GM21367 (cell line): ENCODE results near the gene STK32B.

Source experiments
- ATAC-seq: cut with Tn5 transposase; IDR thresholded peaks from one replicate; pipeline ENCODE4 v1.9.1; 2021; ENCODE audit not compliant: unreplicated experiment

STK32B gene

DNA sequence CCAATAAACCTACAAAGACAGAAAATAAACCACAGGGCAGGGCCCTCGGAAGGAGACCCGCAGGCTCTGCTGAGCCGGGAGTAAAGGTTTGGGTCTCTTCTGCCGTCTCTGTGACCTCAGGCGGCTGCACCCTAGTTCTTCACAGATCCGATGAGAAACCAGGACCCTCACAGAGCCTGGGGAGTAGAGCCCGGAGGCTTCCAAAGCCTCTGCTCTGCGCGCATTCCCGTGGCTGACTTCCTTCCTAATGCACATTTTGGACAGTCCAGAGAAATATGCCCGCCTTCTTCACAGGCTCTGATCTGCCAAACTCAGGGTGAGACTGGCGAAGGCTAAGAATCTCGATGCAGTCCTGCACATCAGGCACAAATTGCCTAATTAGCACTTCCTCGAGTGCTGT, 411.6 kb downstream of the STK32B start:
- ATAC-seq: no peak

DNA sequence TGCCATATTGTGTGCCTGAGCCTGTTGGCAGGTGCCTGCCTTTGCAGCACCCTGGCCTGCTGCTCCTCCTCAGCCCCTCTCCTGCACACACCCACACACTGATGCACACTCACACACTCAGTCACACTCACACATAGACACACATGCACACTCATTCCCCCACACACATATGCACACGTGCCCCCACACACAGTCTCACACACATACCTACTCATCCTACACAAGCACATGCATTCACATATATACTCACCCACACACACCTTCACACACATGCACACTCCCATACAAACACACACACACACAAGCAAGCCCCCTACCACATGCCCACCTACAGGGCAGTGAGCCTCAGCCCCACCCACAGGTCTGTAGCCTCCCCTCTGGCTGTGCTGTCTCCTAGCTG, 412.1 kb downstream of the STK32B start:
- ATAC-seq: no peak

DNA sequence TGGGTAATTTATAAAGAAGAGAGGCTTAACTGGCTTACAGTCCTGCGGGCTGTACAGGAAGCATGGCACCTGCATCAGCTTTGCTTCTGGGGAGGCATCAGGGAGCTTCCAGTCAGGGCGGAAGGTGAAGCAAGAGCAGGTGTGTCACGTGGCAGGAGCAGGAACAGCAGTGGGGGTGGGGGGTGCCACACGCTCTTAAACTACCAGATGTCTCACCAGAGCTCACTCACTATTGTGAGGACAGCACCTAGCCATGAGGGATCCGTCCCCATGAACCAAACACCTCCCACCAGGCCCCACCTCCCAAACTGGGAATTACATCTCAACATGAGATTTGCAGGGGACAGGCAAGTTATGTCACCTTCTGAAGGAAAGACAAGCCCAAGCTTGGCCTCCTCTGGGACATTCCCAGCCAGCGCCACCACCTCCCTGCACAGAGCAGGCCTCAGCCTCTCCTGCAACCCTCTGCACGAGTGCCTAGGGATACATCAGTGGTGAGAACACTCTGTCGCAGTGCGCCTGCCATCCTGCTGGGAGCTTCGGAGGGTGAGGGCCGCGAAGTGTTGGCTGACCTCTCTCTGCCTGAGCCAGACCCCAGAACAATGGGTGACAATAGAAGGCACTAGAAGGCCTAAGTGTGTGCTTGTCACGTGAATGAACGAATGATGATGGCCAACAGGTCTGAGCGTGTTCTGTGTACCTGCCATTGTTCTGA, 412.8 kb downstream of the STK32B start:
- no peak for ATAC-seq

DNA sequence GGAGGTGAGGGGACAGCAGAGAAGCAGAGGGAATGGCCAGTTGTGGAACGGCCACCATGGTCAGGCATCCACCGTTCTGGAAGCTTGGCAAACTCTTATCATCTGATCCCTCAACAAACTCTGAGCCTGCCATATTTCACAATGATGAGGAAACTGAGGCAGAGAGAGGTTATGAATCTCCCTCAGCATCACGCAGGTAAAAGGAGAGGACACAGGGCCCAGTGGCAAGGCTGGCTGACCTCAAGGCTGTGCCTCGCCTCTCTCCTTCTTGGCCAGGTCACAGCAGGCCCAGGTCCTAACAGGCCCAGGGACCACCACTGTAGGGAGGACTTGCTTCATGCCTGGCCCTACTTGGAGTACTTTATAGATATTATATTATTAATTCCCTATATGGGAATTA, 414.2 kb downstream of the STK32B start:
- no peak for ATAC-seq

DNA sequence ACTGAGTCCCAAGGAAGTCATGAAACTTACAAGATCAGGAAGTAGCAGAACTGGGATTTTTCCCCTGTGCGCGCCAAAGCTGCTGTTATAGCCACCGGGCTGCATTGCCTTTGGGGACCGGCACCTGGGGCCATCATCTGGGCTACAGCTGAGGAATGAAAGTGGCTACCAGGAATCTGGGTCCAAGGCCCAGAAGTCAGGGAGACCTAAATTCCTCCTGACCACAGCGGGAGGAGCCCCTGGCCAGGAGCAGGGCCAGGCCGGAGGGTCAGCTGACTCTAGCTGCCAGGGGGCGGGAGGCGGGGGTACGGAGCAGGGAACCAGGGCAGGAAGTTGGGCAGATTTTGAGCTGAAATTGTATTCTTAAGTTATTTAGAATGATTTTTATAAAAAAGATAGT, 414.7 kb downstream of the STK32B start:
- ATAC-seq: no peak

DNA sequence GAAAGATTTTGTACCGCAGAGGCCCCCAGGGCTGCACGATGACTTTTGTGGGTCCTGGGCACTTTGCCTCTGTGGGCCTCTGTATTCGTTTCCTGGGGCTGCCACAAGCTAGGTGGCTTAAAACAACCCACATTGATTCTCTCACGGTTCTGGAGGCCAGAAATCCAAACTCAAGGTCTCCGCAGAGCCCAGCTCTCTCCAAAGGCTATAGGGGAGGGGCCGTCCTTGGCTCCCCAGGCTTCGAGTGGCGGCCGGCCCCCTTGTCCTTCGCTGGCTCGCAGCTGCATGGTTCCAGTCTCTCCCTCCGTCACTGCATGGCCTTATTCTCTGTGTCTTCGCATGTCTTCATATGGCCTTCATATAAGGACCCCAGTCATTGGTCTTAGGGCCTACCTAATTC, 415.8 kb downstream of the STK32B start:
- no peak for ATAC-seq

DNA sequence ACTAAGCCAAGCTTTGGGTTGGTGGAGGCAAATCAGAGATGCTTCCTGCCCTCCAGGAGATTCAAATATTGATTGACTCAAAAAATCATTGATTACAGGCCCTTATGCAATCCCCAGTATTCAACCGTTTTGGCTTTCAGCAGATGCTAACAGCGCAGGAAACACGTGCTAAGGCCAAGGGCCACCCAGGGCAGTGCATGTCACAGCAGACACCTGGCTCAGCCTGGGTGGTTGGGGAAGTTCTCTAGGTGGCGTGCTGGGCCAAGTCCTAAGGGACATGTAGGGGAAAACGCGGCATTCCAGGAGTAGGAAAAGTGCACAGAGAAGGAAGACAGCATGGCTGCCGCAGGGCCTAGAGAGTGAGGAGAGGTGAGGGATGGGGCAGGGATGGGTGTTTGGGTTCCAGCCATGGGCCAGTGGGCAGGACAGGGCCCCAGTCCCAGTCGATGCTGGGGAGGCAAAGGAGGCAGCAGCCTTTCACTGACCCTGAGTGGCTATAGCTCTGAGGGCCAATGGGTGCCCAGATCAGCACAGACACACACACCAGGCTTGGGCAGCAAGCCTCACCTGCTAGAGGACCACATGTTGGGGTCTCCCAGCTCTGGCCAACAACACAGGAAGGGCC, 418.0 kb downstream of the STK32B start:
- no peak for ATAC-seq

DNA sequence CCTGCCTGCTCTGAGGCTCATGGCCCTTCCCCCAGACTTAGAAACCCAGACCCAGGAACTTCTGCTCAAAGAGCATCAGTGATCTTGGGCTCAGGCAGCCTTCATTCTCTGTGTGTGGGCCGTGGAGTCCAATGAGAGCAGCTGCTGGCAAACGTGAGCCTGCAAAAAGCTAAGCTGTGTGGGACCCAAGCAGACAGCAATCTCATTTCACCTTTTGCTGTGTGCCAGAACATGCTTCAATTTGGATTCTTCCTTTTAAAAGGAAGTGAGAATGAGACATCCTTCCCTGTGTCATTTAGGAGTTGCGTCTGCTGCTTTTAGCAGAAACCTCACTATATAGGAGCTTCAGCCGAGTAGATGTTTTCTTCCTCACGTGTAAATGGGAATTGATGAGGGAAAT, 418.6 kb downstream of the STK32B start:
- ATAC-seq: no peak

DNA sequence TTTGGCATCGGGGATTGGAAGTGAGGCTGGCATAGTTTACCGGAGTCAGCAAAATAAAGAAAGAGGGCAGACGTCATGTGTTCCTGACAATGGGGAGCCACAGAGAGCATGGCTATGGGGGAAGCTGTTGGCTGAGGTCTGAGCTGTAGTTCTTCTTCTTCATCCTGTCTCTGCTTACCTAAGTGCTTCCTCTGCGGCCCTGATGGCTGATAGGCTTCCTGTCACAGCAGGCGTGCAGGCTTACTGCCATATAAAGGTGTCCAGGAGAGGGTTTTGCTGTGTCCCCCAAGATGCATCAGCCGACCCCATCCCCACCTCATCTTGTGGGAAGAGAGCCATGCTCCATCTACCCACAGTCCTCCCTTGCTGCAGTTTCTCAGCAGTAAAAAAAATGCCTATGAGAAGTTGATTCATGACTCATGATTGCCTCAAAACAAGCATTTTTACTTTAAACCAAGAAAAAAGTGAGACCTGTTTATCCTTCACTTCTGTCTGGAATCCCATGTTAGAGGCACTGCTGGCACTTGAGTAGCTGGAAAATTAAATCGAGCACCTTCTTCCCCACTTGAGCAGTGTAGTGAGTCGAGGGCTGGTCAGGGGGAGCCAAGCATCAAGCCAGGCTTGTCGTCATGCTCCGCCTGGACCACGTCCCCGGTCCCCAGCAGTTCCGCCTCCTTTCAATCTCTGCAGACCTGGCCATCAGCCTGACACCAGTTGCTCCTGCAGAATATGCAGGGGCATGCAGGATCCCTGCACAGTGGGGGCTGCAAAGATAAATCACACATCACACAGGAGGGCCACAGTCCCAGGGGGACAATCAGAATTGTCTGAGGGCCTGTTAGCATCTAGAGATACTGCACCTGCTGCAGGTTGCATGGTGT, 419.3 kb downstream of the STK32B start:
- no peak for ATAC-seq

DNA sequence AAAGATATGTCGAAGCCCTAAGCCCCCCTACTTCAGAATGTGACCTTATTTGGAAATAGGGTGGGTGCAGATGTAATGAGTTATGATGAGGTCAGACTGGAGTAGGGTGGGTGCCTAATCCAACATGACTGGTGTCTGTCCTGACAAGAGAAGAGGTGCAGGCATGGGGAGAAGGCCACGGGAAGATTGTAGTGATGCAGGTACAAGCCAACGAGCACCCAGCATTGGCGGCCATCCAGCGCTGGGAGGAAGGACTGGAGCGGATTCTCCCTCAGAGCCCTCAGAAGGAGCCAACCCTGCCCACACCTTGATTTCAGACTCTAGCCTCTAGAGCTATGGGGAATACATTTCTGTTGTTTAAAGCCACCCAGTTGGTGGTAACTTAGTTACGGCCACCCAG, 419.9 kb downstream of the STK32B start:
- no peak for ATAC-seq

DNA sequence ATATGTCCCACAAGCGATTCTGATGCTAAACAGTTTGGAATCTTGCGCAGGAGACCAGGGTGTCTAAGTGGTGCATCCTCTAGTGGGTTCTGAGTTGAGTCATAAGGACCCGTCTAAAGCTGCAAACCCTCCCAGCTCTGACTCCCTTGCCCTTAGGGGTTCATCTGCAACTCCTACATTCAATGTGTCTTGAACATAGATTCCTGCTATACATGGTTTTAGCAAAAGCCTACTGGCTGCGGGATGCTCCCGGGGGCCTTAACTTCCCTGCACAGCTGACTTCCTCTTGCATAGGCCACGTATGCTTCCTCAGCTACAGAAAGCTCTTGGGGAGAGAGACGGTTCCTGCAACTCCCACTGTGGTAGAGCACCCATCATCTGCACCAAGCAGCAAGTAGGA, 420.4 kb downstream of the STK32B start:
- no peak for ATAC-seq

DNA sequence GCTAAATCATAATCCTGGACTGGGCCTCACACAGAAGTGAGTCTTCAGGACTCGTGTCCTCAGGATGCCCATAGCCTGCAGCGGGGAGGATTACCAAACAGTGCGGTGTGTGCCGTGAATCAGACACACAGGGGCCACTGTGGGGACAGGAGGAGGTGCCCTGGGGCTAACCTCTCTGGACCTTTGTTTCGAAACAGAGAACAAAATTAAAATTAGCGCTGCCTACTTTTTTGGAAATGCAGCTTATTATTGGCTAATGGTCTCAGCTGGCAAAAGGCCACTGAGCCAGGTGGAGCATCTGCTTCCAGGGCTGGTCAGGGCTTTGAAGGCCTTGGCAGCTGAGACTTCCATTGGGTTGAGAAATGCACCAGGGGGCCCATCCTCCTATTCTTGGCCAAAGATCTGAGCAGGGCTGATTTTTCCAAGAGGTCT, 420.9 kb downstream of the STK32B start:
- ATAC-seq: no peak

DNA sequence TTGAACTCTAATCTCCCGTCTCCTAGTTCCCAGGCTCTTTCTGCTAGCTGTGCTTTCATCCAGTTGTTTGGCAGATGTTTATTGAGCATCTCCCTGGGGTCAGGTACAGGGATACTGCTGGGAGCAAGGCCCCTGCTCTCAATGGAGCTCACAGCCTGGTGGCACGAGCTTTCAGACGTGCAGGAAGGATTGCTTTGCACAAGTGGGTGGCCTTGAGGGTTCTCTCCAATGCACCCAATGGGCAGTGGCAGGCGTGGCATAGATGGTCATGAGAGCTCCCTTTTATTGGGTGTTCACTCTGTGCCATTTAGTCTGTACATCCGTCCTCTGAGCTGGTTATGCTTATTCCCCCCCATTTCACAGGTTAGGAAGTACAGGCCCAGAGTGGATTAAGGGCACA, 421.8 kb downstream of the STK32B start:
- no peak for ATAC-seq

DNA sequence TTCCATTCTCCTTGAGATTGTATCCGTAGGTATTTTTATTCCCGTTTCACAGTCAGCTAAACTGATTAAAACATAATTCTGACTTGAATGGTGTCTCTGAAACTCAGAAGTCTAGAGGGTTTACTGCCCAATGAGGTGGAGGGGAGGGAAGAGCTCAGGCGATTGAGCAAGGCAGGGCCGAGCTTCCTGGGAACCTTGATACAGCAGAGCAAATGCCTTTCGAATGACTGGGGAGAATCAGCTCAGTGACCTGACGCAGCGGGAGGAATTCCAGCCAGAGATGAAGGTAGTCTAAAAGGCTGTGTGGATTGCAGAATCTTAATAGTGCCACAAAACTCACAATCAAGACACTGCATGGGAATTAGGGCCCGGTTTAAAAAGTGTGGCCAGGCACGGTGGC, 423.5 kb downstream of the STK32B start:
- ATAC-seq: no peak

DNA sequence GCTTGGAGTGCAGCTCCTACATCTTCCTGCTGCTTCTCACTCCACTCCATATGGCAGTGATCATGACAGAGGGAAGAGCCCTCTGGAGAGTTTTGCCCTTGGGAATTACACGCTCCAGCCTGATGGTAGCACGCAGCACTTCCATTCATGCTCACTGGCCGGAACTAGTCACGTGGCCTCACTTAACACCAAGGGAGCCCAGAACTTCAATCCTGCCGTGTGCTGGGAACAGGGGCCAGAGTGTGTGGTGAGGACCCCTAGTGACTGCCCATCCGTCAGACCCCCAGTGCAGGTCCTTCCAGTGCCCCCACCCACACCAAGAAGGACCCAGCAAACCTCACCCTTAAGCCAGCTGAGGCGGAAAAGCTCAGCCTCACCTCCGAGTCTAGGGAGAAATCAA, 426.3 kb downstream of the STK32B start:
- ATAC-seq: no peak

DNA sequence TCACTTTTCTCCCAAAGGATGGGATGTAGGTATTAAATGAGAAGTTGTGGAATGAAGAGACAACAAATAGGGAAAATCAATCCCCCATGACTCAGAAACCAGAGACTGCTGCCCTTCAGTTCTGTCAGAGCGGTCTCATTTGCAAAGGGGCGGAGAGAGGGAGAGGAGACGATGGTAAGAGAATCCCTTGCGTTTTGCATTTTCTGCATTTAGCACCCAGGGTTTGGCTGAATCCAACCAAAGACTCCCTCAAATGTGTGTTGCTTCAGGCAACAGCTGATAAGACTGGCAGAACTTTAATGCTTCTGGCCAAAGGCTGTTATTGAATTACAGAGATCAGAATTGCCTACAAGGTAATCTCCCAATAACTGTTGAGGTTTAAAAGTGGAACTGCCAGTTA, 426.9 kb downstream of the STK32B start:
- ATAC-seq: no peak

DNA sequence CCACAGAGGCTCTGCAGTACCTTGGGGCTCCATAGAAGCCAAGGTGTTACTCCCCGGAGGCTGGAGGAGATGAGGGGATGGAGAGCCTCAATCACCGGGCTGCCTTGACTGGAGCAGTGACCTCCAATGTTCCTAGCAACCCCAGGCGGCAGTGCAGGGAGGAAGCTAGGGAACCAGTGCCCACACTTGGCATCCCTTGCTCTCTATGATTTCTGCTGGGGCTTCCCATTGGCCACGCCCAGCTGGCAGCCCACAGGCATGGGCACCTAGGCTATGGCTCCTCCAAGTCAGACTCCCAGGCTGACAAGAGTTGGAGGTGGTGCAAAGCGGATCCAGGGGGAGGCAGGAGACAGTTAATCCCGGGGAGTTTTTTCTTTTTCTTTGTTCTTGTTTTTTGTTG, 427.4 kb downstream of the STK32B start:
- ATAC-seq: no peak

DNA sequence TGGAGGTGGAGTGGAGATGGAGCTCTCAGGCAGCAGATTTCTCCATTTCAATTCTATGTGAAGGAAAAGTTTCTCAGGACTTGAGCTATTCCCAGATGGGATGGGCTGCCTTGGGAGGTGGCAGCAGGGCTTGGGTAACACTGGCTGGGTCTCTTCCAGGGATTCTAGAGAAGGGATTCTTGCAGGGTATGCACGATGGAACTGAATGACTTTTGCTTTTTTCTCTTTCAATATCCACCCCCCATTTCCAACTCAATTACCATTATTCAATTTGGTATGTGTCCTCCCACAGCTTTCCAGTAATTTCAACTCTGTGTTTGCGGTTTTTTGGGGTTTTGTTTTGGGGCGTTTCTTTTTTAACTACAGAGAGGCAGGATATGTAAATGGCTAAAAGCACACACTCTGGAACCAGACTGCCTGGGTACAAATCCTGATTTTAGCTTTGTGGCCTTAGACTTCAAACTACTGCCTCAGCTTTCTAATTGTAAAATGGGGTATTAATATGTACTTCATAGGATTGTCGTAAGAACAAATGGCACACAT, 428.3 kb downstream of the STK32B start:
- ATAC-seq: no peak

DNA sequence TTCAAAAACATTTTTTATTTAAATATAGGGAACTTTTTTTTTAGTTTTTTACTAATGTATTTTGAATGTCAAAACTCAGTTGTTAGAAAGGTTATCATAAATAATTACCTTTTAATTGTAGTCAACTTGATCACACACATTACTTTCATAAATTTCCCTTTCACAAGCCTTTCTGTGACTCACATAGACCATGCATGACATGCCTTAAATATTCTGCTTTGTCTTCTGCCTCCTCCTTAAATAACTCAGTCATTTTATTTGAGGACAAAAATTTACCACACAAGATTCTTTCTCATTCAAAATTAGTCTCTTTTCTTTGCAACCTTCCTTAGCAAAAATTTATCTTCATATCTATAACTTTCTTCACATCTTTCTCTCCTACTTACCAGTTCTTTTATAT, 437.1 kb downstream of the STK32B start:
- ATAC-seq: no peak

DNA sequence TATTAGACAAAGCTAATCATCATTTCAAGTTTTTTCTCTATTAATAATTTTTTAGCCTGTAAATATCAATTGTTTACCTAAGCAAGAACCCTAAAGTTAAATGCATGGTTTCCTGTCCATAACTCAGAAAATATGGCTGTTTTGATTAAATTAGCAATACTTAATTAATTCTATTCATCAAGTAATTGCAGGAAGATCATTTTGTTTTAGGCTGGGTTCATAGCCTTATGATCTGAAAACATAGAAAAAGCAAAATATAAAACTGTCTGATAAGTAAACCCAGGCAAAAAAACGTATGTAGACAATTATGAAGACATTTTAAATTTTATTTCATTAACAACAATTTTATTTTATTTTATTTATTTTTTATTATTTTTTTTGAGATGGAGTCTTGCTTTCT, 438.0 kb downstream of the STK32B start:
- ATAC-seq: no peak

DNA sequence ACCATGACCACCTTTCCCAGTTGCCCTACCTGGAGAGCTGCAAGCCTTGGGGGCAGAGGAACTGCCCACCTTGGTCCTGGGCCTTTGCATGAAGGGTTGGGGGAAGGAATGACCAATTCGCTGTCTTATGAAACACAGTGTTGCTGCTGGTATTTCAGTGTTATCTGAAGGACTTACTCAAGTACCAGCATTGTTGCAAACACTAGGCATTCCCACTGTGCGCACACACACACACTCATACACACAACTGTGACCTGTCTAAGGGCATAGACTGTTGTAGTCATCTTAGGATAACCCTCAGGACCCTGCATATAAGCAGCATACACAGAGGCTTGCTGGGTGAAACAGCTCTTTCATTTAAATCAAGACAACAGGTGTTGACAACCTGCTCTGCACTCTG, 446.2 kb downstream of the STK32B start:
- ATAC-seq: no peak

DNA sequence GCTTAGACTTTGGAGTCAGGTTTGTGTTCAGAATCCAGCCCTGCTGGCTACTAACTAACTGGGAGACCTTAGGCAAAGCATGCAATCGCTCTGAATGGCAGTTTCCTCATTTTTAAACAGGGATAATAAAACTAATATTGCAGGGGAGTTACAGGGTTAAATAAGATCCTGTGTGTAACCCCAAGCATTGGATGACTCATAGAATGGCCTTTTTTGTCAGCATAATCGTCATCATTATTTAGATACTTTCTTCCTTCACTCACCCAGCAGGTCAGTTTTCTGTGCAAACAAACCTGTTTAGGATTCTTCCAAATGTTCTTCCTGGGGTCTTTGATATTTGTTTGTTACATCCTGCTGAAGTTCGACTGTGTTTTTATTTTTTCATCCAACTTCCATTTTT, 448.9 kb downstream of the STK32B start:
- no peak for ATAC-seq
